Endodermal cell (in vitro differentiated cells): Measurements from ENCODE around the gene PTPA. TPM values are rescaled to one million over a fixed set of nuclear protein-coding genes. Genes with fewer than 3 reads are reported as not detected.

Source experiments
- DNase-seq: peaks from one replicate; pipeline ENCODE4 v3.0.0-alpha.2; 2017
- H3K27ac ChIP-seq: 2 replicates; pipeline ENCODE4 v1.5.1; 2013; ENCODE audit warnings: mild to moderate bottlenecking, low read depth, low read length, moderate library complexity
- H3K27me3 ChIP-seq: 2 replicates; pipeline ENCODE4 v1.6.1; 2013; ENCODE audit warnings: mild to moderate bottlenecking, low read length, moderate library complexity; ENCODE audit not compliant: insufficient read depth, control insufficient read depth, poor library complexity, severe bottlenecking
- H3K36me3 ChIP-seq: 2 replicates; pipeline ENCODE4 v1.7.0; 2013; ENCODE audit warnings: mild to moderate bottlenecking, low read length, moderate library complexity; ENCODE audit not compliant: control insufficient read depth, insufficient read depth
- H3K4me1 ChIP-seq: one replicate; pipeline ENCODE4 v1.7.0; 2013; ENCODE audit warnings: low read length; ENCODE audit not compliant: control insufficient read depth, insufficient read depth
- H3K4me3 ChIP-seq: 2 replicates; pipeline ENCODE4 v1.5.1; 2013; ENCODE audit warnings: mild to moderate bottlenecking, low read length, moderate library complexity
- H3K9ac ChIP-seq: 2 replicates; pipeline ENCODE4 v1.6.1; 2013; ENCODE audit warnings: mild to moderate bottlenecking, low read length, moderate library complexity; ENCODE audit not compliant: poor library complexity, severe bottlenecking; ENCODE audit errors: extremely low read depth
- H3K9me3 ChIP-seq: 2 replicates; pipeline ENCODE4 v1.6.1; 2013; ENCODE audit warnings: mild to moderate bottlenecking, low read length, moderate library complexity; ENCODE audit not compliant: control insufficient read depth
- H3K27ac Mint-ChIP-seq: 2 replicates; pipeline ENCODE4 v1.8.0; 2020; ENCODE audit warnings: mixed read lengths
- H3K27me3 Mint-ChIP-seq: 2 replicates; pipeline ENCODE4 v1.8.0; 2021; ENCODE audit warnings: mild to moderate bottlenecking, mixed read lengths; ENCODE audit not compliant: insufficient read depth
- H3K36me3 Mint-ChIP-seq: 2 replicates; pipeline ENCODE4 v1.8.0; 2020; ENCODE audit warnings: low read depth, mixed read lengths
- H3K4me1 Mint-ChIP-seq: 2 replicates; pipeline ENCODE4 v1.8.0; 2020; ENCODE audit warnings: mixed read lengths
- H3K4me3 Mint-ChIP-seq: 2 replicates; pipeline ENCODE4 v1.8.0; 2020; ENCODE audit warnings: mild to moderate bottlenecking, moderate library complexity, mixed read lengths
- H3K9me3 Mint-ChIP-seq: 2 replicates; pipeline ENCODE4 v1.8.0; 2020; ENCODE audit warnings: mild to moderate bottlenecking, mixed read lengths
- WGBS, 2 experiments: methylation state at CpG; one replicate each; pipeline versions ENCODE4 v1.1.5 to v1.1.7; 2013; ENCODE audit warnings: missing lambda C conversion rate in 2 of 2, mixed read lengths in 1 of 2; ENCODE audit not compliant: insufficient coverage in 1 of 2, insufficient read length in 1 of 2; 5-methylcytosine and 5-hydroxymethylcytosine counted together
- total RNA-seq, 2 donors: library from RNA; stranded (reverse); fragmentation: NEBNext Ultra II Directional in 1 of 2; extraction: Animal tissue kit (Norgen Biotek cat#: 25700) in 1 of 2; gene quantifications; 2 replicates in 1 of 2; 3 replicates in 1 of 2; pipeline ENCODE4 v1.2.1, GENCODE V29; 2021
- TF ChIP-seq, protein P1 (sequence below): fragments of 200-600 bp; sonication (generic); conservative IDR thresholded peaks from 2 replicates; pipeline ENCODE4 v1.5.0; 2021; ENCODE audit warnings: antibody characterized with exemption, mild to moderate bottlenecking

PTPA gene
- total RNA-seq, 2 donors from 2014 or later, result 134 to 139 TPM

DNA sequence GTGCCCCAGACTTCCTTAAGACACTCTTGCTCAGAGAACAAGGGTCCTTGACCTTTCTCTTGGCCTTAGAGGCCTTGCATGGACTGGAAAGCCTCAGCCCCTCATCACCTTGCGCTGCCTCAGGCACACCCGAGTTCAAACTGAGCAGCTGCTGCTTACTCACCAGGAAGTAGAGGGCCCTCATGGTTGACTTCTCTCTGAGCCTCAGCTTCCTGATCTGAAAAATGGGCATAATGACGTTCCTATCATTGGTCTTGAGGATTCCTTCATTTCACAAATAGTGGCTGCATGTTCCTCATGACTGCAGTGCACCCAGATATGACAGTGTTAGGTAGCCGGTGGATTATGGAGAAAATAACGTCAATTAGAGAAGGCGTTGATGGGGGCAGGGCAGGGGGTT, 38.2 kb downstream of the PTPA start:
- Histone ChIP-seq H3K27me3 (no peaks in the 10 kb centered on the region), H3K9me3 (no peaks in the 10 kb centered on the region), H3K4me3 (no peak overlapping the region), H3K9ac (no peak overlapping the region), H3K4me1 (no peaks in the 10 kb centered on the region), H3K36me3 (peaks cover 30% of the 10 kb centered on the region), H3K27ac (no peak overlapping the region)
- no peaks in the 10 kb centered on the region for H3K9me3 Mint-ChIP-seq
- H3K27me3 Mint-ChIP-seq, result no peaks in the 10 kb centered on the region
- H3K4me1 Mint-ChIP-seq, result peaks cover 5% of the 10 kb centered on the region
- TF ChIP-seq, protein P1, sequence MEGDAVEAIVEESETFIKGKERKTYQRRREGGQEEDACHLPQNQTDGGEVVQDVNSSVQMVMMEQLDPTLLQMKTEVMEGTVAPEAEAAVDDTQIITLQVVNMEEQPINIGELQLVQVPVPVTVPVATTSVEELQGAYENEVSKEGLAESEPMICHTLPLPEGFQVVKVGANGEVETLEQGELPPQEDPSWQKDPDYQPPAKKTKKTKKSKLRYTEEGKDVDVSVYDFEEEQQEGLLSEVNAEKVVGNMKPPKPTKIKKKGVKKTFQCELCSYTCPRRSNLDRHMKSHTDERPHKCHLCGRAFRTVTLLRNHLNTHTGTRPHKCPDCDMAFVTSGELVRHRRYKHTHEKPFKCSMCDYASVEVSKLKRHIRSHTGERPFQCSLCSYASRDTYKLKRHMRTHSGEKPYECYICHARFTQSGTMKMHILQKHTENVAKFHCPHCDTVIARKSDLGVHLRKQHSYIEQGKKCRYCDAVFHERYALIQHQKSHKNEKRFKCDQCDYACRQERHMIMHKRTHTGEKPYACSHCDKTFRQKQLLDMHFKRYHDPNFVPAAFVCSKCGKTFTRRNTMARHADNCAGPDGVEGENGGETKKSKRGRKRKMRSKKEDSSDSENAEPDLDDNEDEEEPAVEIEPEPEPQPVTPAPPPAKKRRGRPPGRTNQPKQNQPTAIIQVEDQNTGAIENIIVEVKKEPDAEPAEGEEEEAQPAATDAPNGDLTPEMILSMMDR, result no peak
- 88 to 90% methylated on average over 6 of the region's 6 CpGs for WGBS, 2 experiments
- H3K4me3 Mint-ChIP-seq, result no peak overlapping the region
- no peak for DNase-seq
- peaks cover 38% of the 10 kb centered on the region for H3K36me3 Mint-ChIP-seq
- no peak overlapping the region for H3K27ac Mint-ChIP-seq

DNA sequence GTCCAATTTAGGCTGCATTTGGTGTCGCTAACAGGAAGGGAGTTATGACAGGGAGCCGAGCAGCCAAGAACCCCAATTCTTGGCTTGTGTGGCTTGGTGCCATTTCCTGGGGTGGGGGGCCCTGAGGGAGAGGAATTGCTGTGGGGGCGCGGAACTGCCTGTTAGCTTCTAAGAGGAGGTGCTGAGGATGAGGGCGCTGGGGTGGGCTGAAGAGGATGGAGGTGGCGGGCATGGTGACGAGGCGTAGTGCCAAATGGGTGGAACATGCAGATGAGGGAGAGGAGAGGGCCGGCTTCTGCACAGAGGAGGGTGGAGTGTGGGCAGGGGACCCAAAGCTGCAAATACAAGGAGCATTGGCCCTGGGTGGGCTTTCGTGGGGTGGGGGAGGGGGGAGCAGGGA, 38.9 kb downstream of the PTPA start:
- DNase-seq, result no peak
- no peak overlapping the region for H3K9ac ChIP-seq
- TF ChIP-seq, protein P1, result no peak
- peaks cover 30% of the 10 kb centered on the region for H3K36me3 ChIP-seq
- no peak overlapping the region for H3K27ac ChIP-seq
- Mint-ChIP-seq H3K27ac (peak overlapping the region; percentile 44), H3K36me3 (peaks cover 40% of the 10 kb centered on the region), H3K27me3 (no peaks in the 10 kb centered on the region), H3K4me3 (no peak overlapping the region), H3K9me3 (no peaks in the 10 kb centered on the region), H3K4me1 (peaks cover 5% of the 10 kb centered on the region)
- no peaks in the 10 kb centered on the region for H3K4me1 ChIP-seq
- 95 to 100% methylated on average over 6 to 10 of the region's 10 CpGs for WGBS, 2 experiments
- H3K4me3 ChIP-seq, result no peak overlapping the region
- H3K27me3 ChIP-seq, result no peaks in the 10 kb centered on the region
- H3K9me3 ChIP-seq, result no peaks in the 10 kb centered on the region

DNA sequence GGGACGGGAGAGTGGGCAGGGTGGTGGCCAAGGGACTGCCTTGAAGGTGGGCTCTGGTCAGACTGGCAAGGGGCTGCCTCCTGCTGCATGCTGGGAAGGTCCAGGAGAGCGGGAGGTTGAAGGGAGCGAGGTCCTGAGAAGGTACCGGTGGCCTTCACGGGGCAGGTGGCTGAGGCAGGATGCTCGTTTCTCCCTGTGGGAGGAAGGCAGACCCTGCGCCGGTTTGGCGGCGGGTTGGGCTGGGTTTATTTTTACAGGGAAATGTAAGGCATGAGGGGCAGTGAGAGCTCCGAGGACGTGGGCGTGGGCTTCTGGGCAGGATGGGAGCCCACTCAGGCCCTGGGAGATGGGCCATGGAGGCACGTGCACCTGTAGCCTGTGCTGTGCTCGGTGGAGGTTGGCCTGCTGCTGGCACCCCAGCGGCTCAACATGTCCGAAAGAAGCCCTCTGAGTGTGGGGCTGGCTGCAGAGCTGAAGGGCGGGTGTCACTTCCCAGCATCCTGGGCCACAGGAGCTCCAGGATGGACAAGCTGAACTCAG, 39.5 kb downstream of the PTPA start:
- H3K4me1 ChIP-seq, result no peaks in the 10 kb centered on the region
- Mint-ChIP-seq H3K9me3 (no peaks in the 10 kb centered on the region), H3K4me1 (peaks cover 5% of the 10 kb centered on the region), H3K27me3 (no peaks in the 10 kb centered on the region), H3K36me3 (peaks cover 42% of the 10 kb centered on the region), H3K4me3 (no peak overlapping the region), H3K27ac (no peak overlapping the region)
- no peak overlapping the region for H3K27ac ChIP-seq
- H3K27me3 ChIP-seq, result no peaks in the 10 kb centered on the region
- H3K9ac ChIP-seq, result no peak overlapping the region
- TF ChIP-seq, protein P1, result no peak
- no peak for DNase-seq
- no peaks in the 10 kb centered on the region for H3K9me3 ChIP-seq
- no peak overlapping the region for H3K4me3 ChIP-seq
- peaks cover 28% of the 10 kb centered on the region for H3K36me3 ChIP-seq
- WGBS, 2 experiments, result 89 to 90% methylated on average over 12 to 18 of the region's 18 CpGs
